Colonic mucosa (tissue), 4 donors: ENCODE measurements around the gene WDTC1. TPM values are rescaled to one million over a fixed set of nuclear protein-coding genes. Genes with fewer than 3 reads are reported as not detected.
"Not testable (repeated sequence)": the region's sequence is repeated elsewhere in the genome, so short reads cannot be mapped to it uniquely, and the experiment has no call there.

Experiments
- DNase-seq: peaks from one replicate; pipeline ENCODE4 v3.0.0-alpha.2; 2020
- H3K27ac ChIP-seq: fragments of 200-600 bp; one replicate; pipeline ENCODE4 v1.8.0; 2021
- H3K27me3 ChIP-seq: fragments of 200-600 bp; one replicate; pipeline ENCODE4 v1.8.0; 2021
- H3K36me3 ChIP-seq: fragments of 200-600 bp; one replicate; pipeline ENCODE4 v1.8.0; 2021
- H3K4me1 ChIP-seq: fragments of 200-600 bp; one replicate; pipeline ENCODE4 v1.8.0; 2021; ENCODE audit warnings: mild to moderate bottlenecking
- H3K4me3 ChIP-seq: fragments of 200-600 bp; one replicate; pipeline ENCODE4 v1.8.0; 2021
- H3K9ac ChIP-seq, 2 donors: one replicate each; pipeline ENCODE4 v1.7.0; 2013; ENCODE audit warnings: control low read depth in 2 of 2, low read depth in 2 of 2, low read length in 2 of 2
- H3K9me3 ChIP-seq: fragments of 200-600 bp; one replicate; pipeline ENCODE4 v1.8.0; 2021
- intact Hi-C: fragments of 100-400 bp; cut with DNase I; formaldehyde crosslinking; loops from one replicate; pipeline ENCODE4 v1.14.1; 2022
- total RNA-seq, 2 donors: library from RNA; stranded (reverse); fragmentation: NEBNext Ultra II Directional in 1 of 2; extraction: Animal tissue kit (Norgen Biotek cat#: 25700) in 1 of 2; gene quantifications; one replicate each; pipeline ENCODE4 v1.2.1, GENCODE V29; 2021
- TF ChIP-seq, protein P1 (sequence below): fragments of 200-600 bp; IDR thresholded peaks from one replicate; pipeline ENCODE4 v1.8.0; 2022; ENCODE audit warnings: antibody characterized with exemption, mild to moderate bottlenecking
- donor health status: healthy.
- donor health status: DM: no; HTN: no; CAD: no.
- donor health status: DM: no; HTN: no; CAD: no.

WDTC1 gene
- total RNA-seq, 2 donors from 2014 or later = 31.2 to 39.3 TPM

DNA sequence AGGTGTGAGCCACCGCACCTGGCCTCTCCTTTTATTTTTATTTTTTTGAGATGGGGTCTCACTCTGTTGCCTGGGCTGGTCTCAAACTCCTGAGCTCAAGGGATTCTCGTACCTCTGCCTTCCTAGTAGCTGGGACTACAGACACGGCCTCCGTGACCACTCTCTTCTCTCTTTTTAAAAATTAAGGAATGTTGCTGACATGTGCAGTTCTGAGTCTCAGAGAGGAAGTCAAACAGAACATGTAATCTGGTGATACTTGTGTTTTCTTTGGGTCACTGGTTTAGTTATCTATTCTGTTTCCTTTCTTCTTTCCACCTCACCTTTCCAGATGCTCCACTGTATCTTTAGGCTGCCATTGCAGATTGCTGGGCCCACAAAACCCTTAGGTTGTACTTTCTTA, 2.7 kb downstream of the WDTC1 start:
- Histone ChIP-seq H3K36me3 (no peaks in the 10 kb centered on the region), H3K27ac (no peak overlapping the region), H3K9me3 (no peaks in the 10 kb centered on the region), H3K27me3 (no peaks in the 10 kb centered on the region), H3K4me3 (no peak overlapping the region), H3K4me1 (no peaks in the 10 kb centered on the region), H3K9ac (no peak overlapping the region)
- intact Hi-C loops = no loop called here
- TF ChIP-seq, protein P1, sequence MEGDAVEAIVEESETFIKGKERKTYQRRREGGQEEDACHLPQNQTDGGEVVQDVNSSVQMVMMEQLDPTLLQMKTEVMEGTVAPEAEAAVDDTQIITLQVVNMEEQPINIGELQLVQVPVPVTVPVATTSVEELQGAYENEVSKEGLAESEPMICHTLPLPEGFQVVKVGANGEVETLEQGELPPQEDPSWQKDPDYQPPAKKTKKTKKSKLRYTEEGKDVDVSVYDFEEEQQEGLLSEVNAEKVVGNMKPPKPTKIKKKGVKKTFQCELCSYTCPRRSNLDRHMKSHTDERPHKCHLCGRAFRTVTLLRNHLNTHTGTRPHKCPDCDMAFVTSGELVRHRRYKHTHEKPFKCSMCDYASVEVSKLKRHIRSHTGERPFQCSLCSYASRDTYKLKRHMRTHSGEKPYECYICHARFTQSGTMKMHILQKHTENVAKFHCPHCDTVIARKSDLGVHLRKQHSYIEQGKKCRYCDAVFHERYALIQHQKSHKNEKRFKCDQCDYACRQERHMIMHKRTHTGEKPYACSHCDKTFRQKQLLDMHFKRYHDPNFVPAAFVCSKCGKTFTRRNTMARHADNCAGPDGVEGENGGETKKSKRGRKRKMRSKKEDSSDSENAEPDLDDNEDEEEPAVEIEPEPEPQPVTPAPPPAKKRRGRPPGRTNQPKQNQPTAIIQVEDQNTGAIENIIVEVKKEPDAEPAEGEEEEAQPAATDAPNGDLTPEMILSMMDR = no peak
- DNase-seq = no peak

DNA sequence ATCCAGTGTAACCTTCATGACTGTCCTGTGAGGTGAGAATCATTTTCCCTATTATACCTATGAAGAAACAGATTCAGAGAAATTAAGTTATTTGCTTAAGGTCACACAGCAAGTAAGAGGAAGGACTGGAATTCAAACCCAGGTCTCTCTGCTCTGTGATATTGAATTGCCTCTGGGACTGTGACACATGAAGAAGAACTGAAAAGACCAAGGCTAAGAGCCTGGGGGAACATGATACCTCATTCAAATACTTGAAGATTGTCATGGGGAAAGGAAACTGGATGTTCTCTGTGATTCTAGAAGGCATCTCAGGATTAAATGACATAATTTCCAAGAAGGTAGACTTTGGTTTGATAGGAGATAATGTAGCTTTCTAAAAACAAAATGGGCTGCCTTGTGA, 3.6 kb downstream of the WDTC1 start:
- DNase-seq = no peak
- H3K4me3 ChIP-seq = no peak overlapping the region
- H3K27me3 ChIP-seq = no peaks in the 10 kb centered on the region
- no peaks in the 10 kb centered on the region for H3K4me1 ChIP-seq
- TF ChIP-seq, protein P1 = no peak
- no peaks in the 10 kb centered on the region for H3K9me3 ChIP-seq
- no peak overlapping the region for H3K9ac ChIP-seq
- intact Hi-C loops = no loop called here
- no peaks in the 10 kb centered on the region for H3K36me3 ChIP-seq
- no peak overlapping the region for H3K27ac ChIP-seq

DNA sequence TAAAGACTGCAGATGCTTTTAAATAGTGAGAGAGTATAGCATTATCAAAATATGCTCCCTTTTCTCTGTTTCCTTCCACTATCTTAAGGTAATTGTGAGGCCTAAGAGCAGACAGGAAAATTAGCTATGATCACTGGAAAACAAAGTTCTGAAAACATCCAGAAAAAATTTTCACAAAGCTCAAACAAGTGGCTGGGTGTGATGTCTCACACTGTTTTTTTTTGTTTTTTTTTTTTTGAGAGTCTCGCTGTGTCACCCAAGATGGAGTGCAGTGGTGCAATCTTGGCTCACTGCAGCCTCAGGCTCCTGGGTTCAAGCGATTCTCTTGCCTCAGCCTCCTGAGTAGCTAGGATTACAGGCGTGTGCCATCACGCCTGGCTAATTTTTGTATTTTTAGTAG, 7.2 kb downstream of the WDTC1 start:
- Histone ChIP-seq H3K27me3 (no peaks in the 10 kb centered on the region), H3K9ac (no peak overlapping the region), H3K9me3 (no peaks in the 10 kb centered on the region), H3K4me3 (no peak overlapping the region), H3K4me1 (no peaks in the 10 kb centered on the region), H3K27ac (no peak overlapping the region), H3K36me3 (no peaks in the 10 kb centered on the region)
- TF ChIP-seq, protein P1 = no peak
- DNase-seq = no peak
- intact Hi-C loops = no loop called here

DNA sequence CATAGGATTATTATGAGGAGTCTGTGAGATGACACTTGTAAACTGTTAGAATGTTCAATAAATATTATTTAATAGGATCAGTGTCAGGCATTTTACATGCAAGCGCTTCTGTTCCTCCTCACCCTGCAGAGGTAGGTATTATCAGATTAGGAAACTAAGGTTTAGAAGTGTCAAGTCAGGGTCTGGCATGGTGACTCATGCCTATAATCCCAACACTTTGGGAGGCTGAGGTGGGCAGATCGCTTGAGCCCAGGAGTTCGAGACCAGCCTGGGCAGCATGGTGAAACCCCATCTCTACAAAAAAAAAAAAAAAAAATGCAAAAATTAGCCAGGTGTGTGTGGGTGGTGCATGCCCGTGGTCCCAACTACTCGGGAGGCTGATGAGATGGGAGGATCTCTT, 9.2 kb downstream of the WDTC1 start:
- H3K9ac ChIP-seq, H3K27me3 ChIP-seq, H3K27ac ChIP-seq, intact Hi-C loops, H3K4me1 ChIP-seq, H3K9me3 ChIP-seq, H3K36me3 ChIP-seq, H3K4me3 ChIP-seq, DNase-seq: not testable (repeated sequence)

DNA sequence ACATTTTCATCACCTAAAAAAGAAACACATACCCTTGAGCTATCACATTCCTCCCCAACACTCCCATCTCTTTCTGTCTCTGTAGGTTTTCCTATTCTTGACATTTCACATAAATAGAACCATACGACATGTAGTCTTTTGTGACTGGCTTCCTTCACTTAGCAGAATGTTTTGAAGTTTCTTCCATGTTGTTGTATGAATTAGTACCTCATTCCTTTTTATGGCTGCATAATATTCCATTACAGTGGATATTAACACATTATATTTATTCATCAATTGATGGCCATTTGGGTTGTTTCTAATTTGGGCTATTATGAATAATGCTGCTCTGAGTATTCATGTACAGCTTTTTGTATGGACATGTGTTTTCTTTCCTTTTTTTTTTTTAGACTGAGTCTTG, 11.8 kb downstream of the WDTC1 start:
- TF ChIP-seq, protein P1 = no peak
- H3K4me3 ChIP-seq = no peak overlapping the region
- H3K9me3 ChIP-seq = no peaks in the 10 kb centered on the region
- no peak for DNase-seq
- H3K27ac ChIP-seq = no peak overlapping the region
- H3K36me3 ChIP-seq = no peaks in the 10 kb centered on the region
- intact Hi-C loops = no loop called here
- H3K27me3 ChIP-seq = no peaks in the 10 kb centered on the region
- H3K9ac ChIP-seq = no peak overlapping the region
- no peaks in the 10 kb centered on the region for H3K4me1 ChIP-seq

DNA sequence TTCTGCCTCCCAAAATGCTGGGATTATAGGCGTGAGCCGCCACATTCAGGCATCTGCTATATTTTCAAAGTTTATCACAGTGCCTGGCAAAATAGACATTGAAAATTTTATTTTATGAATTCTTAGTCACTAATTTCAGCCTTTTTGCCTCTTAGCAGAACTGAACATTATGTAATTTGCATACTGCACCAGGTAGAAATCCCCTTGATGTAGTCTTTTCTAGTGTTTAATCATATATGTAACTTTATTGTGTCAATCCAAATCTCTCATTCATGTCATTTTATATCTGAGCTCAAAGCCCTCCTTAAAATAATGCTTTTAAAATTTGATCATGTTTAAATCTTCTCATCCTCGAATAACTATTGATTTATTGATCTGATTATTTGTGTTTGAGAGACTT, 19.2 kb downstream of the WDTC1 start:
- Histone ChIP-seq H3K4me3 (no peak overlapping the region), H3K27me3 (no peaks in the 10 kb centered on the region), H3K9me3 (no peaks in the 10 kb centered on the region), H3K9ac (no peak overlapping the region), H3K4me1 (no peaks in the 10 kb centered on the region), H3K36me3 (no peaks in the 10 kb centered on the region), H3K27ac (no peak overlapping the region)
- TF ChIP-seq, protein P1 = no peak
- DNase-seq = no peak
- intact Hi-C loops = no loop called here
